WI38 (cell line): ENCODE data around the gene GPRIN3.

ENCODE experiments used
- H3K4me3 ChIP-seq: 2 replicates; pipeline ENCODE4 v1.5.1; 2011; ENCODE audit warnings: low read depth, mild to moderate bottlenecking, control low read depth, low read length
- CTCF ChIP-seq: IDR thresholded peaks from 2 replicates; pipeline ENCODE4 v1.5.1; 2012; ENCODE audit warnings: low read depth, mild to moderate bottlenecking, control low read depth, low read length

Gene GPRIN3

GRCh38 chr4:89253311-89253710 lies 54.3 kb downstream of the GPRIN3 start:
- no peak for TF ChIP-seq CTCF
- H3K4me3 ChIP-seq, result no peak overlapping the region

GRCh38 chr4:89251396-89251795 lies 56.2 kb downstream of the GPRIN3 start:
- TF ChIP-seq CTCF, result no peak
- no peak overlapping the region for H3K4me3 ChIP-seq

GRCh38 chr4:89249716-89250361 lies 57.8 kb downstream of the GPRIN3 start:
- no peak for TF ChIP-seq CTCF
- no peak overlapping the region for H3K4me3 ChIP-seq

- H3K4me3 ChIP-seq, result no peak overlapping the region
- TF ChIP-seq CTCF, result no peak
These were observed 58.3 kb downstream of the GPRIN3 start for GRCh38 chr4:89249313-89249712.

GRCh38 chr4:89248879-89249281 lies 58.7 kb downstream of the GPRIN3 start:
- TF ChIP-seq CTCF, result no peak
- H3K4me3 ChIP-seq, result no peak overlapping the region

- no peak for TF ChIP-seq CTCF
These were observed 59.6 kb downstream of the GPRIN3 start for GRCh38 chr4:89247951-89248350.

GRCh38 chr4:89245459-89245858 lies 62.1 kb downstream of the GPRIN3 start:
- H3K4me3 ChIP-seq, result no peak overlapping the region
- TF ChIP-seq CTCF, result no peak

More at GRCh38 chr4:89247951-89248350, 59.6 kb downstream of the GPRIN3 start:
- H3K4me3 ChIP-seq, result no peak overlapping the region
